Raji (cell line): ENCODE measurements around the gene IGSF22.

Experiments used
- POLR2A ChIP-seq: IDR thresholded peaks from 2 replicates; pipeline ENCODE4 v1.6.1; 2011; ENCODE audit warnings: low read depth, low read length, control low read depth; ENCODE audit not compliant: insufficient read depth

The IGSF22 gene

GRCh38 chr11:18707811-18708340, 18.1 kb downstream of the IGSF22 start:
- TF ChIP-seq POLR2A, result no peak

GRCh38 chr11:18706330-18707243, 19.4 kb downstream of the IGSF22 start:
- no peak for TF ChIP-seq POLR2A

GRCh38 chr11:18705651-18706281, 20.2 kb downstream of the IGSF22 start:
- TF ChIP-seq POLR2A, result no peak

- TF ChIP-seq POLR2A, result no peak
Measured at GRCh38 chr11:18704698-18705097, 21.3 kb downstream of the IGSF22 start.

- TF ChIP-seq POLR2A, result no peak
Measured at GRCh38 chr11:18704045-18704645, 21.8 kb downstream of the IGSF22 start.

GRCh38 chr11:18703001-18703763, 22.8 kb downstream of the IGSF22 start:
- TF ChIP-seq POLR2A, result no peak

- TF ChIP-seq POLR2A, result no peak
Measured at GRCh38 chr11:18701614-18702216, 24.3 kb downstream of the IGSF22 start.

- TF ChIP-seq POLR2A, result no peak
Measured at GRCh38 chr11:18700872-18701271, 25.1 kb downstream of the IGSF22 start.

GRCh38 chr11:18700375-18700774, 25.6 kb downstream of the IGSF22 start:
- TF ChIP-seq POLR2A, result no peak

GRCh38 chr11:18699848-18700261, 26.1 kb downstream of the IGSF22 start:
- TF ChIP-seq POLR2A, result no peak

- TF ChIP-seq POLR2A, result no peak
Measured at GRCh38 chr11:18699269-18699596, 26.8 kb downstream of the IGSF22 start.

- no peak for TF ChIP-seq POLR2A
Measured at GRCh38 chr11:18698341-18699268, 27.4 kb downstream of the IGSF22 start, which contains the start of gene TMEM86A. TSS of gene TMEM86A (plus strand) at chr11:18698779. CDS start at chr11:18698887, 108 bp downstream.

- TF ChIP-seq POLR2A, result no peak
Measured at GRCh38 chr11:18697576-18697975, 28.4 kb downstream of the IGSF22 start.

GRCh38 chr11:18696638-18697225, 29.3 kb downstream of the IGSF22 start:
- no peak for TF ChIP-seq POLR2A
